Stimulated activated CD8-positive, alpha-beta memory T cell treated with anti-CD3 and anti-CD28 coated beads, Interleukin-15, amount 100 ng/mL, for 24 hours (primary cell): ENCODE measurements around the gene P2RX7.
"Not testable (repeated sequence)": the region's sequence is repeated elsewhere in the genome, so short reads cannot be mapped to it uniquely, and the experiment has no call there.

ENCODE experiments used
- DNase-seq: peaks from one replicate; pipeline ENCODE4 v3.0.0-alpha.2; 2020; ENCODE audit warnings: low read depth

Gene P2RX7

GRCh38 chr12:121205491-121205890, 72.8 kb downstream of the P2RX7 start:
- no peak for DNase-seq

DNA sequence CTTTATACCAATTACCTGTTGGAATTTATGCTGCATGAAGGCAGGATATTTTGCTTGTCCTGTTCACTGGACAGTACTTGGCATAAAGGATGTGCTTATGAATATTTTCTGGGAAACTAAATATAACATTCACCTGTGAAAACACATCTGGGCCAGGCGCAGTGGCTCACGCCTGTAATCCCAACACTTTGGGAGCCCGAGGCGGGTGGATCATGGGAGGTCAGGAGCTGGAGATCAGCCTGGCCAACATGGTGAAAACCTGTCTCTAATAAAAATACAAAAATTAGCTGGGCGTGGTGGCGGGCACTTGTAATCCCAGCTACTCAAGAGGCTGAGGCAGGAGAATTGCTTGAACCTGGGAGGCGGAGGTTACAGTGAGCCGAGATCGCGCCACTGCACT, 75.9 kb downstream of the P2RX7 start:
- not testable (repeated sequence) for DNase-seq

- DNase-seq: no peak
These were observed 76.5 kb downstream of the P2RX7 start for GRCh38 chr12:121209221-121209620.

DNA sequence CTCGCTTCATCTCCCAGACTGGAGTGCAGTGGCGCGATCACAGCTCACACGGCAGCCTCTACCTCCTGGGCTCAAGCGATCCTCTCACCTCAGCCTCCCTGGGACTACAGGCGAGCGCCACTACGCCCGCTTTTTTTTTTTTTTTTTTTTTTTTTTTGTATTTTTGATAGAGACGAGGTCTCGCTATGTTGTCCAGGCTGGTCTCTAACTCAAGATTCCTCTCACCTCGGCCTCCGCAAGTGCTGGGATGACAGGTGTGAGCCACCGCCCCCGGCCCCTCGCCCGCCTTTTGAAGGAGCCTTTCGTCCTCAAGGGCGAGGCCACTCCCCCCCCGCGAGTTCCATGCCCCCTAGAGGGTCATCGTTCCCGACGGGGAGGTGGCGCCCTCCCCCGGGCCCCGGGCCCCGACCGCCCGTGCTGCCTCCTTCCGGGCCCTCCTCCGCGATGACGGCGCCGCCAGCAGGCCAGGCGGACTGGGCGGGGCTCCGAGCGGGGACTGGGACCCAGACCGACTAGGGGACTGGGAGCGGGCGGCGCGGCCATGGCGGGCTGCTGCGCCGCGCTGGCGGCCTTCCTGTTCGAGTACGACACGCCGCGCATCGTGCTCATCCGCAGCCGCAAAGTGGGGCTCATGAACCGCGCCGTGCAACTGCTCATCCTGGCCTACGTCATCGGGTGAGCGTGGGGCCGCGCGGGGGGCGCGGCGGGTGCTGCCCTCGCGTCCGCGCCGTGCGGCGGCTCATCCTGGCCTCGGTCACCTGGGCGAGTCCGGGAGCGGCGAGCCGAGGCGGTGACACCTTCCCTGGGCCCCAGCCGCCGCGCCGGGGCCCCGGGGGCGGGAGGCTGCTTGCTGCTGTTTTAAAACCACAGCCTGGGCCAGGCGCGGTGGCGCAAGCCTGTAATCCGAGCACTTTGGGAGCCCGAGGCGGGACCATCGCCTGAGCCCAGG, 77.2 kb downstream of the P2RX7 start, which contains the start of gene P2RX4:
TSS of gene P2RX4 (plus strand) at position 506 of the 949 bp plus-strand sequence. CDS start at position 542, 36 bp downstream.
- DNase-seq: peak; percentile 65

GRCh38 chr12:121212875-121213274, 80.2 kb downstream of the P2RX7 start:
- no peak for DNase-seq

DNA sequence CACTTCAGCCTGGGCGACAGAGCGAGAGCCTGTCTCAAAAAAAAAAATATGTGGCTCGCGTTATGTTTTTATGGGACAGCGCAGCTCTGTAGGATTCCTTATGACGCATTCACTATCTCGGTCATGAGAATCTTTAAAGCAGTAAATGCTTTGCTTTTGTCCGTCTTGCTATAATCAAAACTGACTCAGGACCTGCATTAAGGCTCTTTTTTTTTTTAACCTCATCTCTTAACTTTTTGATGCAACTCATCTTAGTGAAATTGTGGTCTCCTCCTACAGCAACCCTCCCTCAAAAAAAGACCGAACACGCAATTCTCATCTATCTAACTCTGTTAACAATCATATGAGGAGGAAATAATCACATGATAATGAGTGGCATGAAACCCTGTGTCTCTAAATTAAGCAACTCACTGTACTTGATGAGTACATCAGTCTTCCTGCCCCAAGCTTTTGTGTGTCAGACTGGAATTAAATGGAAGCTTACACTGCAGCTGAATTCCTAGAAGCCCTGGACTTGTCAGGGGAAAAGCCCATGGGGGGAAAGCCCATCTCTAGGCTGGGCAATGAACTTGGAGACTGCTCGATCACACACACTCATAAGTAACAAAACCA, 81.6 kb downstream of the P2RX7 start:
- no peak for DNase-seq

DNA sequence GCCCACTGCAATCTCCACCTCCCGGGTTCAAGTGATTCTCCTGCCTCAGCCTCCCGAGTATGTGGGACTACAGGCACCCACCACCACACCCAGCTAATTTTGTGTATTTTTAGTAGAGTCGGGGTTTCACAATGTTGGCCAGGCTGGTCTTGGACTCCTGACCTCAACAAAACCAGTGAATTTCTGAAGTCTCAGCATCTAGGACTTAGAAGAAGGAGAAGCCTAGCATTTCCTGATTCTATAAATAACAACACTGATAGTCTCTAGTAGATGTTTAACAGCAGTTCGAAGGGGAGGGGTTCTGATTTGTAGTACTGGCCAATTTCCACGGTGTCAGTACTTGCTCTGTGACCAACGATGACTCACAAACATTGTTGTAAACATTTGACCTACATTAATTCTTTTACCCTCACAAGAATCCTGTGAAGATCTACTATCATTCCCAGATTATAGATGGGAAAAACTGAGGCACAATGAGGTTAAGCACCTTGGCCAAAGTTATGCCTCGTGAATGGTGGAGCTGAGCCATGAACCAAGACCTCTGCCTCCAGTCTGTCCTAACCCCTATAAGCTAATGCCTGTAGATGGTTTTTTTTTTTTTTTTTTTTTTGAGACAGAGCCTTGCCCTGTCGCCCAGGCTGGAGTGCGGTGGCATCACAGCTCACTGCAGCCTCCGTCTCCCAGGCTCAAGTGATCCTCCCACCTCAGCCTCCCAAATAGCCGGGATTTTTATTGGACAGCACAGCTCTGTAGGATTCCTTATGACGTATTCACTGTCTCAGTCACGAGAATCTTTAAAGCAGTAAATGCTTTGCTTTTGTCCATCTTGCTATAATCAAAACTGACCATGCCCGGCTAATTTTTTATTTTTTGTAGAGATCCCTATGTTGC, 82.4 kb downstream of the P2RX7 start:
- no peak for DNase-seq

GRCh38 chr12:121216102-121216501, 83.4 kb downstream of the P2RX7 start:
- DNase-seq: no peak

DNA sequence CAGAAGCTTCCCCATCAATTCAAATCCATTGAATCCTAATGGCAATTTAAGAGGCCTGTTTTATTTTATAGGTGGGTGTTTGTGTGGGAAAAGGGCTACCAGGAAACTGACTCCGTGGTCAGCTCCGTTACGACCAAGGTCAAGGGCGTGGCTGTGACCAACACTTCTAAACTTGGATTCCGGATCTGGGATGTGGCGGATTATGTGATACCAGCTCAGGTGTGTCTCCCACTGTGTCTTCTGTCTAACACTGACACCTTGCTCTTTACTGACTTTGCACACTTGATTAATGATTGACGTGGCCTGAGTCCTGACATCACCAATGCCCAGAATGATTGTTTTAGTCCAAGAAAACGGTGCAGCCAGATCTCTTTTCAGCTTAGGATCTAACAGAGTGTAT, 84.4 kb downstream of the P2RX7 start:
- DNase-seq: no peak

- no peak for DNase-seq
These were observed 85.1 kb downstream of the P2RX7 start for GRCh38 chr12:121217761-121218160.

- DNase-seq: no peak
These were observed 86.1 kb downstream of the P2RX7 start for GRCh38 chr12:121218588-121219352.

DNA sequence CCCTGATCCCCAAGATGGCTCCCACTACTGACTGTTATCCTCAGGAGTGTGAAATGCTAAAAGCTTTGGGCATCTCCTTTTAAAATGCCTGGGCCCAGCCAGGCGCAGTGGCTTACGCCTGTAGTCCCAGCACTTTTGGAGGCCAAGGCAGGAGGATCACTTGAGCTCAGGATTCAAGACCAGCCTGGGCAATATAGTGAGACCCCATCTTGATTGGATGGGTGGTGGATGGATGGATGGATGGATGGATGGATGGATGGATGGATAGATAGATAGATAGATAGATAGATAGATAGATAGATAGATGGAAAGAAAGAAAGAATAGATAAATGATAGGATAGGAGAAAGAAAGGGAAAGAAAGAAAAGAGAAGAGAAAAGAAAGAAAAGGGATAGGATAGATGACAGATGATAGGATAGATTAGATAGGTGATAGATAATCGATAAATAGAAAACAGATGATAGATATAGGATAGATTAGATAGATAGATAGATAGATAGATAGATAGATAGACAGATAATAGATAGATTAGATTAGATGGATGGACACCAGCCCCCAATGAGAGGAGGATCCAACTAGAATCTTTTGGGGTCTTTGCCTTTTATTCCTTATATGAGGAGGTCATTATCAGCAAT, 86.8 kb downstream of the P2RX7 start:
- no peak for DNase-seq

DNA sequence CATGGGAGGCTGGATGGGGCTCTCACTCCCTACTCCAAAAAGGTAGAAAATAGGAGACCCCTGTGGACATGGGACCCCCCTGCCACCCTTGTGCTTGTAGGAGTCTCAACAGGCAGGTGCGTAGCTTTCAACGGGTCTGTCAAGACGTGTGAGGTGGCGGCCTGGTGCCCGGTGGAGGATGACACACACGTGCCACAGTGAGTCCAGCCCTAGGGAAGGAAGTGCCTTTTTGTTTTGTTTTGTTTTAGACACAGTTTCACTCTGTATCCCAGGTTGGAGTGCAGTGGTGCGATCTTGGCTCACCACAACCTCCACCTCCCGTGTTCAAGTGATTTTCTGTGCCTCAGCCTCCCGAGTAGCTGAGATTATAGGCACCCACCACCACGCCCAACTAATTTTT, 90.2 kb downstream of the P2RX7 start:
- no peak for DNase-seq

DNA sequence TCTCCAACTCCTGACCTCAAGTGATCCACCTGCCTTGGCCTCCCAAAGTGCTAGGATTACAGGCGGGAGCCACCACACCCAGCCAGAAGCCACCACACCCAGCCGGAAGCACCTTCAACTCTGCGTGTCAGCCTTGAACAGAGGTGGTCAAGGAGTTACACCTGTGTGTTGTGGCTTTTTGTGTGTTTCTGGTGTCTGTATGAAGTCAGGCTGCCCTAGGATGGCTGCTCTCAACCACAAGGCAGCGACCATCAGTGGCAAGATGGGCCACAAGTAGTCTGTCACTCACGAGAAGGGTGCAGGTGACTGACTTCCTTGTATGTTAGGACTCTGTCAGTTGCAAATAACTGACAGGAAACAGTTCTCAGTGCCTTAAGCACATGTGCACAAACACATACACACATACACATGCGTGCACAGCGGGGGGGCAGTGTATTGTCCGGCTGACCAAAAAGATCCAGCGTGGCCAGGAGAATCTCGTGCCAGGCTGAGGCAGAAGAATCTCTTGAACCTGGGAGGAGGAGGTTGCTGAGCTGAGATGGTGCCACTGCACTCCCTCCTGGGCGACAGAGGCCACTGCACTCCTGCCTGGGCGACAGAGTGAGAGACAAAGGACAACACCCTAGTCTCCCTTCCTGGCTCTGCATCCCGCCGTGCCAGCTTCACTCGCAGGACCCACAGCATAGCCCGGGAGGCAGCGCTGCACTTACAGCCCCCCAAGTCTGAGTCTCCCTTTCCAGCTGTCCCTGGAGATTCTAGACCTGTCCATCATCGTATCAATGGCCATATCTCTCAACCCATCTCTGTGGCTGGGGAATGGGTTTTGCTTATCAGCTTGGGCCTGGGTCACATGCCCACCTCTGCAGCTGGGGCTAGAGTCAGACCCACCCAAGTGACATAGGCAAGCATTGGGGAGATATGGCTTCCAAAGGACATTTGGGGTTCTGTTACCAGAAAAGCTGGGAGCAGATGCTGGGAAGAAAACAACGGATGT, 90.9 kb downstream of the P2RX7 start:
- no peak for DNase-seq

- no peak for DNase-seq
These were observed 91.9 kb downstream of the P2RX7 start for GRCh38 chr12:121224591-121224990.

DNA sequence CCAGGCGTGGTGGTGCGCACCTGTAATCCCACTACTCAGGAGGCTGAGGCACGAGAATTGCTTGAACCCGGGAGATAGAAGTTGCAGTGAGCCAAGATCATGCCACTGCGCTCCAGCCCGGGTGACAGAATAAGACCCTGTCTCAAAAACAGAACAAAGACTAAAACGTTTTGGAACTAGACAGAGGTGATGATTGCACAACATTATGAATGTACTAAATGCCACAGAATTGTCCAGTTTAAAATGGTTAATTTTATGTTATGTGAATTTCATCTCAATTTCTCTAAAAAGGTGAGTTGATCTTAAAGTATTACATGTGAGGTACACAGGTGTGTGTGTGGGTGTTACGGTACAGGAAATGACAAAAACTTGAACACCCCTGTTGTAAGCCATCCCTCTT, 93.7 kb downstream of the P2RX7 start:
- DNase-seq: no peak

GRCh38 chr12:121226871-121227270, 94.2 kb downstream of the P2RX7 start:
- not testable (repeated sequence) for DNase-seq

DNA sequence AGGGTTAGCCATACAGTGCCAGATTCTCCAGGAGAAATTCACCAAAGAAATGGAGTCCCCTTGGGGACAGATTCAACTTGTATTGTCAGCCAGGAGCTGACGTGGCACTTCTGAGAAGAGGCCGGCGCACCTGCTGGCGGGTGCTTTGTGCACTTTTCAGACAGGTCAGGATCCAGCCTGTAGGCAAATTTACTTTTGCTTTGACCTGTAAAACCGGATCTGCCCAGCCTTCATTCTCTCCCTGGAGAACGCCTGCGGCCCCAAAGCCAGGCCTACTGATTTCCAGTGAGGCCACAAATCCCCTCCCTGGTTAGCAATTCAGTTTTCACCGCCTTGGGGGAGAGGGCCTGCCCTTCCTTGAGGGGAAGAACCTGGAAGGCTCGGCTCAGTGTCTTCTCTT, 94.6 kb downstream of the P2RX7 start:
- DNase-seq: no peak

- DNase-seq: no peak
These were observed 96.4 kb downstream of the P2RX7 start for GRCh38 chr12:121228919-121229665.
